ENCODE data around the gene MAGI2.
"Not testable (repeated sequence)": the region's sequence is repeated elsewhere in the genome, so short reads cannot be mapped to it uniquely, and the experiment has no call there.

The MAGI2 gene

GRCh38 chr7:79034730-79035129, 418.7 kb downstream of the MAGI2 start:
- no peak for DNase-seq

DNA sequence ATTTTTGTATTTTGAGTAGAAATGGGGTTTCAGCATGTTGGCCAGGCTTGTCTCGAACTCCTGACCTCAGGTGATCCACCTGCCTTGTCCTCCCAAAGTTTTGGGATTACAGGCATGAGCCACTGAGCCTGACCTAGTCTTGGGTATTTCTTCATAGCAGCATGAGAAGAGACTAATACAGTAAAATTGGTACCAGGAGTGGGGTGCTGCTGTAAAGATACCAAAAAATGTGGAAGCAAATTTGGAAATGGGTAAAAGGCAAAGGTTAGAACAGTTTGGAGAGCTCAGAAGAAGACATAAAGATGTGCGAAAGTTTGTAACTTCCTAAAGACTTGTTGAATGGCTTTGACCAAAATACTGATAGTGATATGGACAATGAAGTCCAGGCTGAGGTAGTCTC, 433.8 kb downstream of the MAGI2 start:
- DNase-seq = not testable (repeated sequence)

- no peak for DNase-seq
These were observed 441.5 kb downstream of the MAGI2 start for GRCh38 chr7:79011921-79012320.

DNA sequence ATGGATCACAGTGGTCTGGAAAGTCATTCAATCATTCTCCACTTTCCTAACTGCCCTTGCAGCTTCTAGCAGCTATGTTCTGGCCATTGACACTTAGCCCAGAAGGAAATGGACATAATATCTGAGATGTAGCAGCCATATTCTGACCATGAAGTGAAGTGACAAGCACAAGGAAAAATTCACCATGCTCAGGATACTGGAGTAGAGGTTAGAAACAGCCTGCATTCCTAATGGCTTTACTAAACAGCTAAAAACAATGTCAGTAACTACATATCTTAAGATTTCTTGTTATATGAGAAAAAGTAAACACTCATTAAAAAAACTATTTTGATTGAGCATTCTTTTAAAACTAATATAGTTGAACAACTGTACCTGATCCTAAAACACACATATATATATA, 443.8 kb downstream of the MAGI2 start:
- no peak for DNase-seq

- no peak for DNase-seq
These were observed 444.7 kb downstream of the MAGI2 start for GRCh38 chr7:79008786-79009185.

DNA sequence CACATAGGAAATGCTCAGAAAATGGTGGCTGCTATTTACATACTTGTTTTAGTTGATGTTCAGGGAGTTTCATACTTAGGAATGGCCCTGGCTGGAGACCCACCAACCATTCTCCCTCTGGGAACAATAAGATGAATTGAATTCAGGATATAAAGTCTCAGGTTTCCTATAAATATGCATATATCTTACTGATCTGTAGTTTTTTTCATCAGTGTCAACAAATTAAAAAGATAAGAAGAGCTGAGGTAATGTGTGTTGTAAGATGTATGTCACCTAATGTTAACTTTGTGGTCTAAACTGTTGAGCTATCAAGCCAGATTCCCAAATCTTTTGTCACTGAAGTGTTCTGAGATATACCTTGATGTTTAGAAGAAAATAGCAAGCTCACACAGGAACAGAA, 457.5 kb downstream of the MAGI2 start:
- DNase-seq = no peak

- no peak for DNase-seq
These were observed 460.1 kb downstream of the MAGI2 start for GRCh38 chr7:78993341-78993740.

DNA sequence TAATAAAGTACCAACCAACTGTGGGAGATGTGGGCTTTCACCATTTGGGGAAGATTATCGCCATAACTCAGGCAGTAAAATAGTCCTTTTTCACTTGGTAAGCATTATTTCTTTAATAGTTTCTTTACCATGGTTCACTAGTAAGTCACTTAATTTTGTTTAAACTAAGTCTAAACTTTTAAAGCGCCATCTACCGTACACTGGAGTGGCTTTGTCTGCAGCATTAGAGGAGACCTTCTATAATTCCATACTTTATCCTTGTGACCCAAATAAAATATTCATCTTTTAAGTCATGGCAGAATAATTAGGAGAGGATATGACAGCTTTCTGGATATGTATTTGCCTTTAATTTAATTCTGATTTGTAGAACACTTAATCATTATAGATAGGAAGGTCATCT, 468.0 kb downstream of the MAGI2 start:
- DNase-seq = no peak

DNA sequence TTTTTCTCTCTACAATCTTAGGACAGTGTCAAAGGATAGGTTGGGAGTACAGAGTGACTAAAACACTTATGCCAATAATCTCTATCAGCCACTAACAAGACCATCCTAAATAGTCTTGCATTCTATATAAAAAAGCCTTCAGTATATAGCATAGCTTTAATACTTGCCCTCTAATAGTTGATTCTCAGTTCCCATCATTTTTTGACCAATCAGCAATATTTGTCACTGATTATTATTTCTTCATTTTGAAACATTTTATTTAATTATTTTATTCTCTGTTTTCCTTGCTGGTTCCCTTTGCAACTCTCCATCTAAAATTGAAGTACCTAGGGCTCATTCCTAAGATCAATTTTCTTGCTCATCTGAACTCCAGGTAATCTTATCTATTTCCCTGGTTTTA, 470.0 kb downstream of the MAGI2 start:
- DNase-seq = no peak

GRCh38 chr7:78970440-78970916, 483.0 kb downstream of the MAGI2 start:
- DNase-seq = no peak

DNA sequence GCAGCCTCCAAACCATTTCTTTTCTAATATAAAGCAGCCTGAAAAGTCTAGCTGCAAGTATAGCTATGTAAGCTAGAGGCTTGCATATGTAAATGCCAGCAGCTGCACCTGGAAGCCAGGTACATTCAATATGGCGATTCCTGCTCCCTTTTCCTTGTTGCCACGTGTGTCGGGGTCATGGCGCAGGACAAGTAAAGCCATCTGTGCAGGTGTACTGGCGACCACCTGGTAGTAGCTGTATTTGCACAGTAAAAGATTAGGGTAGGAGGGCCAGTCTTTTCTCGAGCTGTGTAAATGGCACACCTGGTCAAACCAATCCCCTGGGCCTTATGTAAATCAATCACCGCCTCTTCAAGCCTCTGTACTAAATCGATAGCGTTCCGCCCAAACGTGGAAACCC, 484.5 kb downstream of the MAGI2 start:
- DNase-seq = no peak

DNA sequence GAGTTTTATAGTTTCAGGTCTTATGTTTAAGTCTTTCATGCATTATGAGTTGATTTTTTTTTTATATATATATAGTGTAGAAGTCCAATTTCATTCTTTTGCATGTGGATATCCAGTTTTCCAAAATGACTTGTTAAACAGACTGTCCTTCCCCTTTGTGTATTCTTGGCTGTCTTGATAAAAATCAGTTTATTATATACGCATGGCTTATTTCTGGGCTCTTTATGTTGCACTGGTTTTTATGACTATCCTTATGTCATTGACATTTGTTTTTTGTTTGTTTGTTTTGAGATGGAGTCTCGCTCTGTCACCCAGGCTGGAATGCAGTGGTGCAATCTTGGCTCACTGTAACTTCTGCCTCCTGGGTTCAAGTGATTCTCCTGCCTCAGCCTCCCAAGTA, 485.9 kb downstream of the MAGI2 start:
- not testable (repeated sequence) for DNase-seq

DNA sequence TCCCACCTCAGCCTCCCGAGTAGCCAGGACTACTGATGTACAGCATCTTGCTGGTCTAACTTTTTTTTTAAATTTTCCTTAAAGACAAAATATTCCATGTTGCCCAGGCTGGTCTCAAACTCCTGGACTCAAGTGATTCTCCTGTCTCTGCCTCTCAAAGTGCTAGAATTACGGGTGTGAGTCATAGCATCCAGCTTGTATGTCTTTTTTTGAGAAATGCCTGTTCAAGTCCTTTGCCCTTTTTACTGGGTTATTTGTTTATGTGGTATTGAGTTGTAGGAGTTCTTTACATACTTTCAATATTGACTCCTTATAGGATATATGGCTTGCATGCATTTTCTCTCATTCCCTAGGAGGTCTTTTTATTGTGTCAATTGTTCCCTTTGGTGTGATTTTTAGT, 486.4 kb downstream of the MAGI2 start:
- no peak for DNase-seq

DNA sequence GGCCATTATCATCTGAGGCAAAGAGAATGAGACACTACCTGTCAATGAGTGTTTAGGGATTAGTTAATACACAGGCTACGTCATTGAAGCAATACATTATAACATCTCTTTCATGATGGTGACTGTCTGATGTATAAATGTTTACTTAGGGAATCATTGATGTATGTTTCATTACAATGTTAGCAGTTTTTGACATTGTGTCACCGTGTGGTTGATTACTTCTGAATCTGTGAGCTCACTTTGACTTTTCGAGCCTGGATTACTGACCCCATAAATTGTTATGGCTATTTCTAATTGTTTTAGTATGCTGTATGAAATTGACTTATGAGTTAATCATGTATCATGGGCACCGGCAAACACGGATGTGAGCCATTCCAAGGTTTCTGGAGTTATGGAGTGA, 494.0 kb downstream of the MAGI2 start:
- DNase-seq = no peak

GRCh38 chr7:78955329-78955728, 498.1 kb downstream of the MAGI2 start:
- DNase-seq = no peak

DNA sequence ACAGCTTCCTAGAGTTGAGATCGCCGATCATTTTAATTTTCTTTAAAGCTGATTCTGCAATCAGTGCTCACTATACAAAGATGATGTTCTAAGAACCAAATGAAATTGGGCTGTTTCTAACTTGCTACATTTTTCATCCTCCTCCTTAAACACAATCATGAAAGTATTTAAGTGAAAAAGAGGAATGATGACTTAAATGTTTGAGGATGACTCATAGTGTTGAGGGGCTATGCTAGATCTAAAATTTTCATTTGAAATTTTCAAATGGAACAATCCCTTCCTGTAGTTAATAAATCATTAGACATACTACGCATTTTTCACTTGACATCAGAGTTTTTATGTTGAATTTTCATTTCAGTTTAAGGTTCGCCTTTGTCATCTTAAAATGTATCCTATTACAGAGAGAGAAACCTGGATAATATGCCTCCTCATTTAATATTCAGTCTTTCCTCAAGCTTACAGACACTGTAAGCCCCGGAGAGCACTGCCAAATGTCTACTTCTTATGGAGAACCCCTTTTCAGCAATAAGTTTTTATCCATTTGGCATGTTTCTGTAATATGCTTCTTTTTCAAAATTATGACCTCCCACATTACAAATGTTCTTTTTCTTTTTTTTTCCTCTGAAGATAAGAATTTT, 499.6 kb downstream of the MAGI2 start:
- DNase-seq = no peak

DNA sequence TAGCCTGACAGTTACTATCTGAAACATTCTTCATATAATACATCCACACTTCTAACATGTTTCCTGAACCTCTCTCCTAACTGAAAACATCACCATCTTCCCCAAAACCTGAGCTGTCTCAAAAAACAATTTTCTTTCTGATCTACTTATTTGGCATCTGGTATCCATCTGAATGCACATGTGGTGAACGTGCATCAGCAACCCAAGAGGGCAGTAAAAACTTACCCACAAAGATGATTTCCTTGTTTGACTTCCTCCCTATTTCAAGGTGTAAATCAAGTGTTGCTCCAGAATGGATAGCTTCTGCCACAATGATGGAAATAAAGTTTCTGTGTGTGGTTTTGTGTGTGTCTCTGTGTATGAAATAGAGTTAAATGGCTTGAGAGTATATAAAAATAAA, 500.4 kb downstream of the MAGI2 start:
- DNase-seq = no peak

- DNase-seq = no peak
These were observed 513.8 kb downstream of the MAGI2 start for GRCh38 chr7:78939669-78940068.

- no peak for DNase-seq
These were observed 528.9 kb downstream of the MAGI2 start for GRCh38 chr7:78924581-78924980.

DNA sequence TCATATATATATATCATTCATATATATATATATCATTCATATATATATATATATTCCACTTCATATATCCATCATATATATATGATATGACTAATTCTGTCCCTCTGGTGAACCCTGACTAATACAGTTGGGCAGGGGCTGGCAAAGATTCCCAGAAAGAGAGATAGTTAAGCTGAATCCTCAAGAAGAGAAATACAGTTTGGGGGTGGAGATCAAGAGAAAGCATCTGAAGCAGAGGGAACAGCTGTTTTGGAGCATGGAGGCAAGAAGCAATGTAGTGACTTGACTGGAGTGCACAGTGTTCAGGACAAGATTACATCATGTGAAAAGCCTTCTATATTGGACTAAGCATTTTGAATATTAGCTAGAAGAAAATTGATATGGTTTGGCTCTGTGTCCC, 540.7 kb downstream of the MAGI2 start:
- no peak for DNase-seq

GRCh38 chr7:78906735-78907134, 546.7 kb downstream of the MAGI2 start:
- DNase-seq = no peak

DNA sequence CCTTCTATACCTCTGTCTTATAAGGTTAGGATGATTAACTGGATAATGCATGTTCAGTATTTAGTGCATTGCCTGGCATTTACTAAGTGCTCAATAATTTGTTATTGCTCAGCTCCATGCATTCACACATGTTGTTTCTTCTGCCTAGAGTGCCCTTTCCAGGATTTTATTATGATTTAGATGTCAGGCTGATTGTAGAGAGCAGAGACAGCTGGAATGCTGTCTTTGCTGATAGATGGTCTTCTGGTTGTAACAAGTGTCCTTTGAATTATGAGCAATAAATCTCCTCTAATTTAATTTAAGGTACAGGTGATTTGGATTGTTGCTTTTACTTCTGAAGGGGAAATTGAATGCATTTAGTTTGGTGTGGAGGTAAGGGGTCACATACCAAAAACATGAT, 548.0 kb downstream of the MAGI2 start:
- no peak for DNase-seq

- DNase-seq = no peak
These were observed 548.5 kb downstream of the MAGI2 start for GRCh38 chr7:78904983-78905382.

DNA sequence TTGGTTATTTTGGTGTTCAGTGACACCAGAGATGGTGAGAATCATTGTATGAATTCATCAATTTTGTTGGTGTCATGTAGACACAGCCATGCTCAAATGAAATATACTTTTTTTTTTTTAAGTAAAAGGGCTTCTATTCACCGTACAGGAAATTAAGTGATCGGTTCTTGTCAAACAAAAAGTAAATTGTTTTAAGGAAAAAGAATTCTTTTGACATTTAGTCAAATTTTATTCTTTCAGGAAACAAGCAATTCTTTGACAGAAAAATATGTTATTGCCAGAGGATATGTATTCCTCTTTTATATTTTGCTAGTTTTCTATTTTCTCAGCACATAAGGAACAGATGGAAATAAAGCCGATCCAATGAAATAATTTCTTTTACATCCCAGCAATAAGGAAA, 551.9 kb downstream of the MAGI2 start:
- DNase-seq = no peak

DNA sequence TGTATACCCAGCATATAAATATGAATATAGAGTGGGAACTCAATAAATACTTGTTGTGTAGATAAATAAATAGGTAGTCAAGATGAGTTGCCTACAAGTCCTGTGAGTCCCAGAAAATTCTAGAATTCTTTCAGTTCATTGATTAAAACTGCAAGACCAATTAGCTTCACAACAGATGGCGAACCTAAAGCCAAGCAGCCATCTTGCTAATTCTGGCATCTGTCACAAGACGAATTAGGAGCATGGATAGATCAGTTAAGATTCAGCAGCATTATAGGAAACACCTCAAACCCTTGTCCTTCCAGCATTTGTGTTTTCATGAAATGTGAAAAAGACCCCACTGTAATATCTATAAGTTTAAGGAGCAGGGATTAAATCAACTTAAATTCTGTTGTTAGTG, 552.7 kb downstream of the MAGI2 start:
- no peak for DNase-seq

GRCh38 chr7:78895393-78895792, 558.1 kb downstream of the MAGI2 start:
- DNase-seq = no peak

Data from activated T-cell treated with anti-CD3 and anti-CD28 coated beads, Interleukin-2, amount 50 U/mL, for 48 hours (primary cell).